Loucy (cell line): ENCODE measurements around the gene DCHS2.

Experiments used
- EZH2phosphoT487 ChIP-seq: fragments of 200-600 bp; IDR thresholded peaks from 2 replicates; pipeline ENCODE4 v1.6.1; 2018; ENCODE audit warnings: antibody characterized with exemption, mild to moderate bottlenecking, moderate library complexity, borderline replicate concordance
- TF ChIP-seq, protein P1 (sequence below): fragments of 200-600 bp; sonication (generic); conservative IDR thresholded peaks from 2 replicates; pipeline ENCODE4 v1.5.1; 2014; ENCODE audit warnings: mild to moderate bottlenecking, antibody characterized with exemption, low read length

DNA sequence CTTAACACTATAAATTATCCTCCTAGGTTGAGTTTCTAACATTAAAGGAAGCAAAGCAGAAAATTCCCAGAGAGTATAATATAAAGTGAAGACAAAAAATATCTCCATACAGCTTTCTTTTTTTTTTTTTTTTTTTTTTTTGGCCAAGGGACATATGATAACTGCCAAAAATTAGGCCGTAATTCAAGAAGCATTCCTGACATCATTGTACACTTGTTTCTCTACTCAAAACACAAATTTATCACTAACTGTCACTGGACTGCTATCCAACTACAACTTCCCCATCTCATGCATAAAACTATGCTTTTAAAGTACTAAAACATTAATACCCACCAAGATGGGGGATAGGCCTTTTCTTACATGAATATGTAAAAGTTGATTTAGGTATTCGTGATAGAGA, 77.2 kb downstream of the DCHS2 start:
- TF ChIP-seq, protein P1, sequence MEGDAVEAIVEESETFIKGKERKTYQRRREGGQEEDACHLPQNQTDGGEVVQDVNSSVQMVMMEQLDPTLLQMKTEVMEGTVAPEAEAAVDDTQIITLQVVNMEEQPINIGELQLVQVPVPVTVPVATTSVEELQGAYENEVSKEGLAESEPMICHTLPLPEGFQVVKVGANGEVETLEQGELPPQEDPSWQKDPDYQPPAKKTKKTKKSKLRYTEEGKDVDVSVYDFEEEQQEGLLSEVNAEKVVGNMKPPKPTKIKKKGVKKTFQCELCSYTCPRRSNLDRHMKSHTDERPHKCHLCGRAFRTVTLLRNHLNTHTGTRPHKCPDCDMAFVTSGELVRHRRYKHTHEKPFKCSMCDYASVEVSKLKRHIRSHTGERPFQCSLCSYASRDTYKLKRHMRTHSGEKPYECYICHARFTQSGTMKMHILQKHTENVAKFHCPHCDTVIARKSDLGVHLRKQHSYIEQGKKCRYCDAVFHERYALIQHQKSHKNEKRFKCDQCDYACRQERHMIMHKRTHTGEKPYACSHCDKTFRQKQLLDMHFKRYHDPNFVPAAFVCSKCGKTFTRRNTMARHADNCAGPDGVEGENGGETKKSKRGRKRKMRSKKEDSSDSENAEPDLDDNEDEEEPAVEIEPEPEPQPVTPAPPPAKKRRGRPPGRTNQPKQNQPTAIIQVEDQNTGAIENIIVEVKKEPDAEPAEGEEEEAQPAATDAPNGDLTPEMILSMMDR: no peak
- TF ChIP-seq EZH2phosphoT487: no peak
